Mesenchymal stem cell (in vitro differentiated cells and primary cell): ENCODE data around the gene RNU1-2. TPM values are rescaled to one million over a fixed set of nuclear protein-coding genes. Genes with fewer than 3 reads are reported as not detected.
"Not testable (repeated sequence)": the region's sequence is repeated elsewhere in the genome, so short reads cannot be mapped to it uniquely, and the experiment has no call there.

ENCODE experiments used
- DNase-seq: peaks from one replicate; pipeline ENCODE4 v3.0.0-alpha.2; 2013
- H2AFZ ChIP-seq: one replicate; pipeline ENCODE4 v1.6.1; 2013; ENCODE audit warnings: low read depth, mild to moderate bottlenecking, control low read depth, inconsistent platforms, low read length, moderate library complexity
- H2AK5ac ChIP-seq: 2 replicates; pipeline ENCODE4 v1.6.1; 2013; ENCODE audit warnings: low read length, moderate library complexity, mild to moderate bottlenecking, inconsistent platforms; ENCODE audit not compliant: severe bottlenecking
- H2BK120ac ChIP-seq: one replicate; pipeline ENCODE4 v1.6.1; 2013; ENCODE audit warnings: low read depth, mild to moderate bottlenecking, inconsistent platforms, low read length, moderate library complexity
- H2BK12ac ChIP-seq, 2 experiments: one replicate each; pipeline ENCODE4 v1.6.1; 2013; ENCODE audit warnings: inconsistent platforms in 2 of 2, low read length in 2 of 2, mild to moderate bottlenecking in 2 of 2, moderate library complexity in 2 of 2, control low read depth in 1 of 2
- H2BK15ac ChIP-seq: one replicate; pipeline ENCODE4 v1.6.1; 2013; ENCODE audit warnings: mild to moderate bottlenecking, low read depth, inconsistent platforms; ENCODE audit not compliant: poor library complexity, severe bottlenecking
- H2BK5ac ChIP-seq: 2 replicates; pipeline ENCODE4 v1.6.1; 2013; ENCODE audit warnings: low read depth, mild to moderate bottlenecking, low read length, control low read depth, inconsistent platforms; ENCODE audit not compliant: poor library complexity, severe bottlenecking
- H3K14ac ChIP-seq, 2 experiments: one replicate each; pipeline ENCODE4 v1.6.1; 2013; ENCODE audit warnings: inconsistent platforms in 2 of 2, low read length in 2 of 2, control low read depth in 1 of 2, mild to moderate bottlenecking in 1 of 2, moderate library complexity in 1 of 2
- H3K18ac ChIP-seq, 2 experiments: one replicate each; pipeline ENCODE4 v1.6.1; 2013; ENCODE audit warnings: inconsistent platforms in 2 of 2, low read length in 2 of 2, control low read depth in 1 of 2, low read depth in 1 of 2, mild to moderate bottlenecking in 1 of 2
- H3K23ac ChIP-seq, 2 experiments: one replicate each; pipeline ENCODE4 v1.6.1; 2013; ENCODE audit warnings: inconsistent platforms in 2 of 2, low read length in 2 of 2, mild to moderate bottlenecking in 2 of 2, moderate library complexity in 2 of 2, control low read depth in 1 of 2
- H3K27ac ChIP-seq: 2 replicates; pipeline ENCODE4 v1.5.1; 2013; ENCODE audit warnings: mild to moderate bottlenecking, moderate library complexity, low read length, control low read depth, inconsistent platforms; ENCODE audit not compliant: poor library complexity, severe bottlenecking
- H3K27me3 ChIP-seq, 2 experiments: 2 replicates each; pipeline versions ENCODE4 v1.6.1 to v1.7.0; 2013; ENCODE audit warnings: low read length in 2 of 2, mild to moderate bottlenecking in 2 of 2, moderate library complexity in 2 of 2, control low read depth in 1 of 2, inconsistent platforms in 1 of 2; ENCODE audit not compliant: control insufficient read depth in 1 of 2, insufficient read depth in 1 of 2
- H3K36me3 ChIP-seq, 2 experiments: 2 replicates each; pipeline versions ENCODE4 v1.6.1 to v1.7.0; 2013; ENCODE audit warnings: low read length in 2 of 2, control low read depth in 1 of 2, inconsistent platforms in 1 of 2, low read depth in 1 of 2, mild to moderate bottlenecking in 1 of 2; ENCODE audit not compliant: insufficient read depth in 2 of 2, control insufficient read depth in 1 of 2
- H3K4ac ChIP-seq, 2 experiments: one replicate each; pipeline ENCODE4 v1.6.1; 2013; ENCODE audit warnings: inconsistent platforms in 2 of 2, low read length in 2 of 2, mild to moderate bottlenecking in 2 of 2, moderate library complexity in 2 of 2, control low read depth in 1 of 2, low read depth in 1 of 2
- H3K4me1 ChIP-seq: 2 replicates; pipeline ENCODE4 v1.6.1; 2013; ENCODE audit warnings: low read depth, low read length, control low read depth; ENCODE audit not compliant: control insufficient read depth, insufficient read depth
- H3K4me2 ChIP-seq: 2 replicates; pipeline ENCODE4 v1.6.1; 2013; ENCODE audit warnings: low read length, mild to moderate bottlenecking, inconsistent platforms; ENCODE audit not compliant: poor library complexity, severe bottlenecking
- H3K4me3 ChIP-seq, 2 experiments: 2 replicates each; pipeline versions ENCODE4 v1.5.1 to v1.7.0; 2013; ENCODE audit warnings: low read length in 2 of 2, mild to moderate bottlenecking in 2 of 2, control low read depth in 1 of 2, low read depth in 1 of 2; ENCODE audit not compliant: insufficient read depth in 1 of 2
- H3K79me1 ChIP-seq: replicated peaks from 2 replicates; pipeline ENCODE4 v1.6.1; 2013; ENCODE audit warnings: mild to moderate bottlenecking, control low read depth, low read length, inconsistent platforms; ENCODE audit not compliant: poor library complexity, severe bottlenecking
- H3K9ac ChIP-seq: 2 replicates; pipeline ENCODE4 v1.7.0; 2013; ENCODE audit warnings: mild to moderate bottlenecking, low read length, moderate library complexity
- H3K9me3 ChIP-seq: 2 replicates; pipeline ENCODE4 v1.7.0; 2013; ENCODE audit warnings: mild to moderate bottlenecking, low read length; ENCODE audit not compliant: control insufficient read depth
- H4K8ac ChIP-seq: one replicate; pipeline ENCODE4 v1.6.1; 2013; ENCODE audit warnings: inconsistent platforms, mild to moderate bottlenecking, low read length, moderate library complexity
- H4K91ac ChIP-seq: one replicate; pipeline ENCODE4 v1.6.1; 2013; ENCODE audit warnings: mild to moderate bottlenecking, low read length, inconsistent platforms
- WGBS: methylation state at CpG from one replicate; pipeline ENCODE4 v1.1.7; 2013; ENCODE audit warnings: mixed read lengths; 5-methylcytosine and 5-hydroxymethylcytosine counted together
- small RNA-seq: library from polyadenylated mRNA; stranded (forward); fragments of <200 nt; extraction: miRNeasy Mini kit (QIAGEN cat#:217004); gene quantifications from one replicate; pipeline ENCODE3, GENCODE V24; 2013; ENCODE audit warnings: low read depth

The RNU1-2 gene

DNA sequence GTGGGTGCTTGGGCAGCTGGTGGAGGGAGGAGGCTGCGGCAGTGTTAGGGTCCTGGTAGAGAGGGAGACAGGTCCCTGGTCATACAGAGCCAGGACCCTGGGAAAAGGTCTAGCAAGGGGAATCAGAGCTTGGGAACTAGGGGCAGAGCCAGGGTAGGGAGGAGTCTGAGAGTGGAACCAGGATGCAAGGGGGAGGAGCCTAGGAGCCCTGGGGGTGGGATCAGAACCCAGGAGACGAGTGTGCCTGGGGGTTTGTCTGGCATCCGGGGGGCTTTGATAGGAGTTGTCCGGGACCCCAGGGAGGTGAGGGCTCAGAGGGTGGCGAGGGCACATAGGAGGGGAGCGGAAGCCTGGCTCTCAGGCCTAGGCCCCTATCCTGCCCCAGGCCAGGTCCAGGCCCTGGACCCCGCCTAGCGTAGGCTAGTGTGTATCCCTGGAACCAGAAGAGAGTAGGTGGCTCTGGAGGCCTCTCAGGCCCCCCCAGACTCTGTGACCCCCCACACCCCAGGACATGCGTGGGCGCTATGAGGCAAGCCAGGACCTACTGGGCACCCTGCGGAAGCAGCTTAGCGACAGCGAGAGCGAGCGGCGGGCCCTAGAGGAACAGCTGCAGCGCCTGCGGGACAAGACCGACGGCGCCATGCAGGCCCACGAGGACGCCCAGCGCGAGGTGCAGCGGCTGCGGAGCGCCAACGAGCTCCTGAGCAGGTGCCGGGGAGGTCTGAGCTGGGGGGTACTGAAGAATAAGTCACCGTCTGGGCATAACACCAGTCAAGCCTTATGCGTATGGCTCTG lies 43.8 kb downstream of the RNU1-2 start:
- H2AK5ac ChIP-seq, H3K18ac ChIP-seq, H3K9ac ChIP-seq, H2BK15ac ChIP-seq, H3K27me3 ChIP-seq, H3K23ac ChIP-seq, H3K14ac ChIP-seq, H3K27ac ChIP-seq, H3K9me3 ChIP-seq, H3K4me3 ChIP-seq, H3K79me1 ChIP-seq, H2AFZ ChIP-seq, H3K4me2 ChIP-seq, H2BK5ac ChIP-seq, H2BK120ac ChIP-seq, H3K4me1 ChIP-seq, H2BK12ac ChIP-seq, H4K8ac ChIP-seq, H3K4ac ChIP-seq, H4K91ac ChIP-seq, DNase-seq: not testable (repeated sequence)
- H3K36me3 ChIP-seq = peaks cover 7 to 33% of the 10 kb centered on the region in 2 experiments
- WGBS = 98% methylated on average over 27 of the region's 32 CpGs

DNA sequence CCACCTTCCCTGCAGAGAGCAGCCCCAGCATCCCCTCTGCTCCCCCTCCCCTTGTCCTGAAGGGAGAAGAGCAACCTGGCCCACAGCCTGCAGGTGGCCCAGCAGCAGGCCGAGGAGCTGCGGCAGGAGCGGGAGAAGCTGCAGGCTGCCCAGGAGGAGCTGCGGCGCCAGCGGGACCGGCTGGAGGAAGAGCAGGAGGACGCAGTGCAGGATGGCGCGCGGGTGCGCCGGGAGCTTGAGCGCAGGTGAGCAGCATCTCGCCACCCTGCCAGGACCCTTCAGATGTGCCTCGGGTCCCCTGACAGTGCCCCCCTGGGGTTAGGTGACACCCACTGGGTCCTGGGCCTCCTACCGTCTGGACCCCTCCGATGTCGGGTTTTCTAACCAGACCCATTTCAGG lies 48.3 kb downstream of the RNU1-2 start:
- Histone ChIP-seq H3K27me3 (no peaks in the 10 kb centered on the region), H3K14ac (no peak overlapping the region), H2BK5ac (no peak overlapping the region), H3K4me3 (peak overlapping the region in 1 of 2 experiments; percentile 20), H2BK12ac (no peak overlapping the region), H3K4ac (no peak overlapping the region), H2BK120ac (no peak overlapping the region), H2BK15ac (no peak overlapping the region), H3K4me2 (no peak overlapping the region), H3K27ac (no peak overlapping the region), H3K4me1 (peaks cover 13% of the 10 kb centered on the region), H2AFZ (no peak overlapping the region), H4K8ac (no peak overlapping the region), H3K23ac (no peak overlapping the region), H3K36me3 (peaks cover 4 to 29% of the 10 kb centered on the region in 2 experiments), H3K18ac (no peak overlapping the region), H4K91ac (peak overlapping the region; percentile 22), H3K9ac (no peak overlapping the region), H3K79me1 (no peaks in the 10 kb centered on the region), H2AK5ac (no peak overlapping the region), H3K9me3 (no peaks in the 10 kb centered on the region)
- 96% methylated on average over 16 of the region's 19 CpGs for WGBS
- DNase-seq = no peak

GRCh38 chr1:16945512-16945911 lies 49.7 kb downstream of the RNU1-2 start:
- not testable (repeated sequence) for H3K79me1 ChIP-seq, H3K27me3 ChIP-seq, H2AFZ ChIP-seq, H2AK5ac ChIP-seq, H3K23ac ChIP-seq, DNase-seq, H3K14ac ChIP-seq, H4K91ac ChIP-seq, H3K9me3 ChIP-seq, H3K18ac ChIP-seq, H3K4ac ChIP-seq, H3K4me2 ChIP-seq, H4K8ac ChIP-seq, H3K4me3 ChIP-seq, H2BK15ac ChIP-seq, H2BK5ac ChIP-seq, H3K9ac ChIP-seq, H2BK120ac ChIP-seq, H2BK12ac ChIP-seq, H3K27ac ChIP-seq
- peaks cover 4 to 26% of the 10 kb centered on the region in 2 experiments for H3K36me3 ChIP-seq
- H3K4me1 ChIP-seq = peaks cover 15% of the 10 kb centered on the region
- WGBS = 91% methylated on average over 1 of the region's 9 CpGs

Small RNAs within 50 kb of the gene (small RNA-seq; reads per million reads assigned to genes)
- gene MIR3675 = not detected
- not detected for gene RNU1-2
- not detected for gene RNU1-5P
